HEK293T (cell line): Measurements from ENCODE around the gene MGST2.

Source experiments
- BHLHE40 ChIP-seq: fragments of 450-650 bp; IDR thresholded peaks from 2 replicates; pipeline ENCODE4 v1.6.1; 2016; ENCODE audit warnings: mild to moderate bottlenecking, moderate library complexity, borderline replicate concordance
- NFRKB ChIP-seq: fragments of 450-650 bp; IDR thresholded peaks from 2 replicates; pipeline ENCODE4 v1.6.1; 2016; ENCODE audit warnings: mild to moderate bottlenecking, moderate library complexity
- SP1 ChIP-seq: fragments of 450-650 bp; IDR thresholded peaks from 2 replicates; pipeline ENCODE4 v1.6.1; 2017

- TF ChIP-seq SP1: no peak
- no peak for TF ChIP-seq BHLHE40
- TF ChIP-seq NFRKB: no peak
Measured at GRCh38 chr4:139676913-139677585, 11.4 kb downstream of the MGST2 start.
